Measurements from ENCODE around the gene WDR26.
"Not testable (repeated sequence)": the region's sequence is repeated elsewhere in the genome, so short reads cannot be mapped to it uniquely, and the experiment has no call there.

The WDR26 gene

GRCh38 chr1:224433701-224434672 lies 610 bp downstream of the WDR26 start:
- DNase-seq: peak; percentile 77

- DNase-seq: peak; percentile 83
These were observed 1.4 kb downstream of the WDR26 start for GRCh38 chr1:224433041-224433691.

- peak; percentile 58 for DNase-seq
These were observed 1.9 kb downstream of the WDR26 start for GRCh38 chr1:224432672-224433040.

DNA sequence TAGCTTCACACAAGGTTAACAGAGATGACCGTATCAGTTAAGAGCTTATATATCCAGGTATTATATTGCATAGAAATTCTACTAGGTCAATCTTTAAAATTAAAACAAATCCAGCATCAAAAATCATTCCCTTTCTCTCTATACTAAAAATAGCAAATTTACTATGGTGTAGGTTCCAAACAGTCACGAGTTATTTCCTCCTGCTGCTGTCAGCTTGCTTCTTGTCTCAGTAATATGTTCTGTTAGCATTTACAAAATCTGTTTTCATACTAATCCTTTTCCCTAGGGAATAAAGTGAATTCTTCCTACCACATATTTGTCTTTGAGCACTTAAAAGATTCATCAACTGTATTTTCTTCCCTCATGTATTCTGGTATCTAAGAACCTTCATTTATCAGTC lies 2.5 kb downstream of the WDR26 start:
- DNase-seq: peak; percentile 10

- DNase-seq: no peak
These were observed 2.9 kb downstream of the WDR26 start for GRCh38 chr1:224431726-224432125.

GRCh38 chr1:224430511-224431113 lies 4.0 kb downstream of the WDR26 start:
- DNase-seq: peak; percentile 32

GRCh38 chr1:224429616-224430326 lies 4.8 kb downstream of the WDR26 start:
- no peak for DNase-seq

- not testable (repeated sequence) for DNase-seq
These were observed 5.9 kb downstream of the WDR26 start for GRCh38 chr1:224428713-224429112.

- no peak for DNase-seq
These were observed 7.3 kb downstream of the WDR26 start for GRCh38 chr1:224427346-224427745.

GRCh38 chr1:224426869-224427268 lies 7.7 kb downstream of the WDR26 start:
- DNase-seq: not testable (repeated sequence)

- DNase-seq: no peak
These were observed 9.2 kb downstream of the WDR26 start for GRCh38 chr1:224425279-224425884.

- DNase-seq: no peak
These were observed 14.5 kb downstream of the WDR26 start for GRCh38 chr1:224420106-224420505.

DNA sequence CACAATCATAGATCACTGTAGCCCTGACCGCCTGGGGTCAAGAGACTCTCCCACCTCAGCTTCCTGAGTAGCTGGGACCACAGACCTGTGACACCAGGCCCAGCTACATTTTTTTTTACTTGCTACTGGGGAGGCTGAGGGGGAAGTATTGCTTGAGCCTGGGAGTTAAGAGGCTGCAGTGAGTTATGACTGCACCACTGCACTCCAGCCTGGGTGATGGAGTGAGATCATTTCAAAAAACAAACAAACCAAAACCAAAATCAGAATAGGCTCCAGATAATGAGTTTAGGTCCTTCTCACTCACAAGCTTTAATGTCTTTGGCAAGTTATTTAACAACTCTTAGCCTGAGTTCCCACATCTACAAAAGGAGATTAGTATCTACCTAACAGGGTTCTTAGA lies 22.8 kb downstream of the WDR26 start:
- DNase-seq: no peak

GRCh38 chr1:224408294-224408590 lies 26.4 kb downstream of the WDR26 start:
- no peak for DNase-seq

GRCh38 chr1:224407571-224408293 lies 26.9 kb downstream of the WDR26 start:
- DNase-seq: no peak

- DNase-seq: no peak
These were observed 28.4 kb downstream of the WDR26 start for GRCh38 chr1:224406216-224406615.

- DNase-seq: no peak
These were observed 29.0 kb downstream of the WDR26 start for GRCh38 chr1:224405604-224405970.

DNA sequence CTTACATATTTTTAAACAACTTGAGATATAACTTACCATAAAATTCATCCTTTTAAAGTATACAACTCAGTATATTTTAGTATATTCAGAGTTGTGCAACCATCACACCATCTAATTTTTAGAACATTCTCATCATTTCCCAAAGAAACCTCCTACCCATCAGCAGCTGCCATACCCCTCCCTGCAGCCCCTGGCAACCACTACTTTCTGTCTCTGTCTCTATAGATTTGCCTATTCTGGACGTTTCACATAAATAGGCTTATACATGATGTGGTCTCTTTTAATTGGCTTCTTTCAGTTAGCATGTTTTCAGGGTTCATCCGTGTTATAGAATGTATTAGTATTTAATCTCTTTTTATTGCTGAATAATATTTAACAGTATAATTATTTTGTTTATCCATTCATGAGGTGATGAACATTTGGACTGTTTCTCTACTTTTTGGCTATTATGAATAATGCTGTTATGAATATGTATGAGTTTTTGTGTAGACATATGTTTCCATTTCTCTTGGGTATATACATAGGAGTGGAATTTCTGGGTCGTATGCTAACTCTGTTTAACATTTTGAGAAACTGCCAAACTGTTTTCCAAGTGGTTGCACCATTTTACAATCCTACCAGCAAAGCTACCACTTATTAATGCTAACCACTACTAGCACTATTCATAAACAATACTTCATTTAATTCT lies 29.5 kb downstream of the WDR26 start:
- no peak for DNase-seq

- no peak for DNase-seq
These were observed 32.0 kb downstream of the WDR26 start for GRCh38 chr1:224402472-224403036.

- peak; percentile 33 for DNase-seq
These were observed 34.7 kb downstream of the WDR26 start for GRCh38 chr1:224399887-224400286.

- no peak for DNase-seq
These were observed 41.3 kb downstream of the WDR26 start for GRCh38 chr1:224393294-224393693.
